Ovary (tissue), 9 donors: ENCODE results near the gene TBC1D24. TPM values are rescaled to one million over a fixed set of nuclear protein-coding genes. Genes with fewer than 3 reads are reported as not detected.
"Not testable (repeated sequence)": the region's sequence is repeated elsewhere in the genome, so short reads cannot be mapped to it uniquely, and the experiment has no call there.

Source experiments
- DNase-seq, 5 donors: peaks; one replicate each; pipeline ENCODE4 v3.0.0-alpha.2; 2019 to 2020
- H3K27ac ChIP-seq, 2 donors: fragments of 200-600 bp; one replicate each; pipeline versions ENCODE4 v1.5.1 to v1.8.0; 2019 to 2022
- H3K27me3 ChIP-seq: fragments of 200-600 bp; one replicate; pipeline ENCODE4 v1.8.0; 2022
- H3K36me3 ChIP-seq: fragments of 200-600 bp; sonication (generic); one replicate; pipeline ENCODE4 v1.5.1; 2019
- H3K4me1 ChIP-seq: one replicate; pipeline ENCODE4 v1.8.1; 2013; ENCODE audit warnings: mild to moderate bottlenecking, moderate library complexity; ENCODE audit not compliant: insufficient read depth
- H3K4me3 ChIP-seq: fragments of 200-600 bp; sonication (generic); one replicate; pipeline ENCODE4 v1.5.1; 2017
- H3K9me3 ChIP-seq, 2 donors: fragments of 200-600 bp in 1 of 2; sonication (generic) in 1 of 2; one replicate each; pipeline versions ENCODE4 v1.5.1 to v1.8.1; 2013 to 2019; ENCODE audit warnings: mild to moderate bottlenecking in 1 of 2, moderate library complexity in 1 of 2
- EP300 ChIP-seq: sonication (generic); formaldehyde crosslinking; IDR thresholded peaks from one replicate; pipeline ENCODE4 v1.6.1; 2017; ENCODE audit warnings: antibody characterized with exemption
- POLR2A ChIP-seq: fragments of 450-650 bp; IDR thresholded peaks from one replicate; pipeline ENCODE4 v1.6.1; 2017; ENCODE audit warnings: antibody characterized with exemption, mild to moderate bottlenecking, moderate library complexity
- WGBS, 3 donors: extraction: QIAGEN DNeasy Blood & Tissue Kit in 1 of 3; methylation state at CpG; one replicate each; pipeline versions ENCODE4 v1.1.5 to v1.1.7; 2013 to 2017; 5-methylcytosine and 5-hydroxymethylcytosine counted together
- intact Hi-C, 4 donors: fragments of 100-400 bp; cut with DNase I; formaldehyde crosslinking; loops; one replicate each; pipeline versions ENCODE4 v1.11.0 to v1.15.1; 2022 to 2023
- polyA plus RNA-seq, 2 donors: library from polyadenylated mRNA; stranded (reverse); fragments of 200-250 nt in 1 of 2; fragments of 350-450 nt in 1 of 2; fragmentation: Illumina TruSeq in 1 of 2; extraction: RNeasy Lipid Tissue Mini Kit (QIAGEN cat#74804) in 1 of 2; gene quantifications; one replicate each; pipeline ENCODE4 v1.2.3, GENCODE V29; 2013 to 2014
- total RNA-seq, 7 donors: library from RNA; depleted of rRNA in 2 of 7; stranded (reverse); fragments of >200 nt in 2 of 7; fragmentation: NEBNext Ultra II Directional in 3 of 7; extraction: Animal tissue kit (Norgen Biotek cat#: 25700) in 3 of 7; gene quantifications; one replicate each; pipeline versions ENCODE4 v1.1.0 to v1.2.4, GENCODE V29; 2016 to 2023
- TF ChIP-seq, protein P1 (sequence below), 3 donors: fragments of 450-650 bp in 2 of 3; fragments of 200-600 bp in 1 of 3; IDR thresholded peaks; one replicate each; pipeline versions ENCODE4 v1.5.1 to v1.8.0; 2016 to 2022; ENCODE audit warnings: antibody characterized with exemption in 3 of 3, mild to moderate bottlenecking in 1 of 3
- donor health status: DM: no; HTN: no; CAD: no; lungs with moderate emphysema.
- donor health status: DM: no; HTN: no; CAD: no.
- donor health status: Bipolar disorder and iron deficiency.
- donor health status: DM: yes; HTN: yes; CAD: no.
- donor health status: DM: no; HTN: no; CAD: no.
- donor health status: DM: yes; HTN: yes; CAD: no.

TBC1D24 gene
- total and polyA plus RNA-seq, 9 donors: 1.9 to 8.1 (median 6.0) TPM

DNA sequence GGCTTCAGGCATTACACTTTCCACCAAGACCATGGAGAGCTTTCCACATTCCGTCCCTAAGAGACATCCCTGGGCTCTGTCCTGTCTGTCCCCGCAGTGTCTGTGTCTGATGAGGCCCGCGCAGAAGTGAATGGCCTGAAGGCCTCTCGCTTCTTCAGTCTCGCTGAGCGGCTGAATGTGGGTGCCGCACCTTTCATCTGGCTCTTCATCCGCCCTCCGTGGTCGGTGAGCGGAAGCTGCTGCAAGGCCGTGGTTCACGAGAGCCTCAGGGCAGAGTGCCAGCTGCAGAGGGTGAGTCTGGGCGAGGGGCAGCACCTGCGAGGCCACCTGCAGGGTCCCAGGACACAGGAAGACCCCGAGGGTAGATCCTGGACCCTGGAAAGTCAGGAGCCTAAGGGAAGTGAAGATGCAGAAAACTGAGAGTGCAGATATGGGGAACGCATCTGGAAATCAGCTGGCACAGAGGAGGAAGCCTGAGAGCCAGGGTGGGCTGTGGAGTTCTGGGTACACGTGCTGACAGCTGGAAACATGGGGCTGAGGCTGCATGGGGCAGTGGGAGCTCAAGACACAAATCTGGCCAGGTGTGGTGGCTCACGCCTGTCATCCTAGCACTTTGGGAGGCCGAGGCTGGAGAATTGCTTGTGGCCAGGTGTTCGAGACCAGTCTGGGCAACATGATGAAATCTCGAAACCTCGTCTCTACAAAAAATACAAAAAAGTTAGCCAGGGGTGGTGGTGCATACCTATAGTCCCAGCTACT, 37.7 kb upstream of the TBC1D24 start:
- no peaks in the 10 kb centered on the region for H3K9me3 ChIP-seq
- H3K4me1 ChIP-seq: no peaks in the 10 kb centered on the region
- no peak overlapping the region for H3K4me3 ChIP-seq
- WGBS, 3 donors: 93 to 94% (median 94%) methylated on average over 24 of the region's 24 CpGs
- H3K36me3 ChIP-seq: no peaks in the 10 kb centered on the region
- intact Hi-C loops: loop anchor here in 1 of 4 donors (10.0 kb wide), 2 partner anchors 68 to 92 kb away; partner anchors contain the start of gene ABCA3
- DNase-seq: peak in 1 of 5 donors; percentile 6
- no peaks in the 10 kb centered on the region for H3K27me3 ChIP-seq
- no peak for TF ChIP-seq POLR2A
- no peak for TF ChIP-seq EP300
- TF ChIP-seq, protein P1, sequence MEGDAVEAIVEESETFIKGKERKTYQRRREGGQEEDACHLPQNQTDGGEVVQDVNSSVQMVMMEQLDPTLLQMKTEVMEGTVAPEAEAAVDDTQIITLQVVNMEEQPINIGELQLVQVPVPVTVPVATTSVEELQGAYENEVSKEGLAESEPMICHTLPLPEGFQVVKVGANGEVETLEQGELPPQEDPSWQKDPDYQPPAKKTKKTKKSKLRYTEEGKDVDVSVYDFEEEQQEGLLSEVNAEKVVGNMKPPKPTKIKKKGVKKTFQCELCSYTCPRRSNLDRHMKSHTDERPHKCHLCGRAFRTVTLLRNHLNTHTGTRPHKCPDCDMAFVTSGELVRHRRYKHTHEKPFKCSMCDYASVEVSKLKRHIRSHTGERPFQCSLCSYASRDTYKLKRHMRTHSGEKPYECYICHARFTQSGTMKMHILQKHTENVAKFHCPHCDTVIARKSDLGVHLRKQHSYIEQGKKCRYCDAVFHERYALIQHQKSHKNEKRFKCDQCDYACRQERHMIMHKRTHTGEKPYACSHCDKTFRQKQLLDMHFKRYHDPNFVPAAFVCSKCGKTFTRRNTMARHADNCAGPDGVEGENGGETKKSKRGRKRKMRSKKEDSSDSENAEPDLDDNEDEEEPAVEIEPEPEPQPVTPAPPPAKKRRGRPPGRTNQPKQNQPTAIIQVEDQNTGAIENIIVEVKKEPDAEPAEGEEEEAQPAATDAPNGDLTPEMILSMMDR (IDR thresholded peaks at IDR 0.05): no peak
- H3K27ac ChIP-seq: no peak overlapping the region

DNA sequence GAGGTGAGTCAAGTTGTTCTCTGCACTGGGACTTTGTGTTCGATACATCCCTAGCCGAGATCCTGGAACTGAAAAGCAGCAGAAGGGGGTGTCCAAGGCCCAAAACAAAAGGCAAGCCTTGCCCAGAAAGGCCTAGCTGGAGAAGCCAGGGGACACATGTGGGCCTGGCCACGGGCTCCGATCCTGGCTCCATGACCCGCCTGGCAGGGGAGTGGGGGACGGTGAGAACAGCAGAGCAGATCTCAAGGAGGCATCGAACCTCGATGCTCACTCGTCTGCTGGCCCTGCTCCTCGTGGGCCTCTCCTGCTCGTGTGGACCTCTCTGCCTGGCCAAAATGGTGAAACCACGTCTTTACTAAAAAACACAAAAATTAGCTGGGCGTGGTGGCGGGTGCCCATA, 36.8 kb upstream of the TBC1D24 start:
- DNase-seq: no peak
- 91 to 93% (median 93%) methylated on average over 14 of the region's 14 CpGs for WGBS, 3 donors
- Histone ChIP-seq H3K4me3 (no peak overlapping the region), H3K36me3 (no peaks in the 10 kb centered on the region), H3K4me1 (no peaks in the 10 kb centered on the region), H3K27me3 (no peaks in the 10 kb centered on the region), H3K9me3 (no peaks in the 10 kb centered on the region), H3K27ac (no peak overlapping the region)
- intact Hi-C loops: loop anchor here in 1 of 4 donors (10.0 kb wide), 2 partner anchors 67 to 93 kb away; partner anchors contain the start of gene ABCA3
- TF ChIP-seq, protein P1 (IDR thresholded peaks at IDR 0.05): no peak
- no peak for TF ChIP-seq EP300
- TF ChIP-seq POLR2A: no peak

DNA sequence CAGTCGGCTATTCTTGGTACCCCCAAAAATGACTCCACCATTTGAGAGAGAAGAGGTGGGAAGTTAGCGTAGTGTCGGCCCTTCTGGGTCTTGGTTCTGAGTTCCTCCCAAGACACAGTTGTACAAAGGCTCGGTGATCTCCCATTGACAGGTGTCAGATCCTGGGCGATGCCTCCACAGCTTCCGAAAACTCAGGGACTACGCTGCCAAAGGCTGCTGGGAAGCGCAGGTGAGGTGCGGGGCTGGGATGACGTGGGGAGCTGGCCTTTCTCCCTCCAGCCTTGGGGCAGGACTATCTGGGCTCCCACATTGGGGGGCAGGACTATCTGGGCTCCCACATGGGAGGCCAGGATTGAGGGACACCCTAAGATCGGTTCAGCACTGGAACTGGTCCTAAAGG, 35.3 kb upstream of the TBC1D24 start:
- Histone ChIP-seq H3K4me3 (no peak overlapping the region), H3K36me3 (no peaks in the 10 kb centered on the region), H3K27me3 (no peaks in the 10 kb centered on the region), H3K9me3 (no peaks in the 10 kb centered on the region), H3K4me1 (no peaks in the 10 kb centered on the region), H3K27ac (no peak overlapping the region)
- no peak for DNase-seq
- intact Hi-C loops: loop anchor here in 1 of 4 donors (10.0 kb wide), 2 partner anchors 65 to 95 kb away; partner anchors contain the start of gene ABCA3
- TF ChIP-seq EP300 (no peak), POLR2A (no peak)
- TF ChIP-seq, protein P1 (IDR thresholded peaks at IDR 0.05): no peak
- WGBS, 3 donors: 94 to 98% (median 95%) methylated on average over 11 of the region's 11 CpGs

DNA sequence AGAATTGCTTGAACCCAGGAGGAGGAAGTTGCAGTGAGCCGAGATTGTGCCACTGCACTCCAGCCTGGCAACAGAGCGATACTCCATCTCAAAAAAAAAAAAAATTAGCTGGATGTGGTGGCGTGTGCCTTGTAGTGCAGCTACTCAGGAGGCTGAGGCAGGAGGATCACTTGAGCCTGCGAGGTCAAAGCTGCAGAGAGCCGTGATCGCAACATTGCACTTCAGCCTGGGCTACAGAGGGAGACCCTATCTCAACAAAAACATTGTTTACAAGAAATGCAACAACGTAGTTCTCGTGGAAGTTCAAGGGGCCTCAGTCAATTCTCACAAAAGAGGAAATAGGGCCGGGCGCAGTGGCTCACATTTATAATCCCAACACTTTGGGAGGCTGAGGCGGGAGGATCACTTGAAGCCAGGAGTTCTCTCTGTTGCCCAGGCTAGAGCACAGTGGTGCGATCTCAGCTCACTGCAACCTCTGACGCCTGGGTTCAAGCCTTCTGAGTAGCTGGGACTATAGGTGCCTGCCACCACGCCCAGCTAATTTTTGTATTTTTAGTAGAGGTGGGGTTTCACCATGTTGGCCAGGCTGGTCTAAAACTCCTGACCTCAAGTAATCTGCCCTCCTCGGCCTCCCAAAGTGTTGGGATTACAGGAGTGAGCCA, 33.7 kb upstream of the TBC1D24 start:
- H3K27ac ChIP-seq, DNase-seq, H3K9me3 ChIP-seq, H3K4me1 ChIP-seq, H3K4me3 ChIP-seq, H3K36me3 ChIP-seq, H3K27me3 ChIP-seq, intact Hi-C loops: not testable (repeated sequence)
- 78 to 87% (median 79%) methylated on average over 14 to 15 of the region's 15 CpGs for WGBS, 3 donors

DNA sequence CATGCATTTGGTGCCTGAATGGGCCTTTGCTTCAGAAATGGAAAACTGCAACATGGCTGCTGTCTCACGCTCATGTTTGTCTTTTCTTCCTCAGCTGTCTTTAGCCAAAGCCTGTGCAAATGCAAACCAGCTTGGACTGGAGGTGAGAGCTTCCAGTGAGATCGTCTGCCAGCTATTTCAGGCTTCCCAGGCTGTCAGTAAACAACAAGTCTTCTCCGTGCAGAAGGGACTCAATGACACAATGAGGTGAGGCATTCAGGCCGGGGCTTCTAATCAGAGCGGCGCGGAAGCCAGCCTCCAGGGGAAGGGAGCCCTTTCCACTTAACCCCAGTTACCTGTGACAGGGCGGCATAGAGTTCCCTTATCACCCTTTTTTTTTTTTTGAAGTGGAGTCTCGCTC, 31.4 kb upstream of the TBC1D24 start:
- Histone ChIP-seq H3K4me1 (no peaks in the 10 kb centered on the region), H3K27ac (no peak overlapping the region), H3K27me3 (no peaks in the 10 kb centered on the region), H3K4me3 (no peak overlapping the region), H3K36me3 (no peaks in the 10 kb centered on the region), H3K9me3 (no peaks in the 10 kb centered on the region)
- DNase-seq: no peak
- intact Hi-C loops: no loop called here
- TF ChIP-seq EP300 (no peak), POLR2A (no peak)
- TF ChIP-seq, protein P1 (IDR thresholded peaks at IDR 0.05): no peak
- WGBS, 3 donors: 90 to 95% (median 93%) methylated on average over 9 of the region's 9 CpGs
